K562 (cell line): ENCODE data around the gene TRPM8. TPM values are rescaled to one million over a fixed set of nuclear protein-coding genes. Genes with fewer than 3 reads are reported as not detected.

Experiments used
- ATAC-seq: fragments of 200-7000 bp; cut with Tn5 transposase; 3 replicates; pipeline ENCODE4 v1.9.1; 2020; ENCODE audit warnings: moderate library complexity
- BruUV-seq: library from RNA; stranded (reverse); fragments of 400-500 nt; replicated peaks from 2 replicates; lab custom pipeline; 2021; lab: Mats Ljungman, UMichigan
- CTCF ChIA-PET: fragments of 300-600 bp; formaldehyde crosslinking; extraction: SDS; loops from one replicate; lab custom pipeline; 2021; ENCODE audit warnings: low intra/inter-chr PET ratio; lab: Yijun Ruan, JAX
- POLR2A ChIA-PET: fragments of 300-600, 350-650 bp; sonication (Branson Sonifier 250); formaldehyde crosslinking; extraction: SDS; loops from one replicate; lab custom pipeline; 2021; ENCODE audit warnings: antibody characterized with exemption, inconsistent platforms; lab: Yijun Ruan, JAX
- DNase-seq, 4 experiments: peaks; one replicate each; pipeline versions ENCODE4 v3.0.0 to v3.0.0-alpha.2; 2011 to 2018; ENCODE audit warnings: low spot score in 3 of 4, mixed read lengths in 3 of 4; ENCODE audit errors: extremely low read depth in 1 of 4
- FAIRE-seq: peaks from 2 replicates; lab custom pipeline; 2011; peaks lifted over from hg19 to GRCh38; lab: Jason Lieb, UNC
- H2AFZ ChIP-seq: 2 replicates; pipeline ENCODE4 v1.6.0; 2011; ENCODE audit warnings: low read depth, low read length, control low read depth, inconsistent platforms
- H3K27ac ChIP-seq: fragments of 200-600 bp; 3 replicates; pipeline ENCODE4 v1.8.0; 2011; ENCODE audit warnings: low read depth, mild to moderate bottlenecking, control low read depth, inconsistent platforms, low read length, moderate library complexity, mixed read lengths; ENCODE audit errors: extremely low read depth
- H3K27me3 ChIP-seq, 2 experiments: fragments of 300-600 bp in 1 of 2; 2 replicates in 1 of 2; 3 replicates in 1 of 2; pipeline versions ENCODE4 v1.6.0 to v1.8.0; 2011; ENCODE audit warnings: inconsistent platforms in 2 of 2, low read length in 2 of 2, mild to moderate bottlenecking in 1 of 2, mixed read lengths in 1 of 2, moderate library complexity in 1 of 2; ENCODE audit not compliant: control insufficient read depth in 2 of 2, insufficient read depth in 2 of 2
- H3K36me3 ChIP-seq: fragments of 300-600 bp; 3 replicates; pipeline ENCODE4 v1.8.0; 2011; ENCODE audit warnings: mild to moderate bottlenecking, low read length, inconsistent platforms; ENCODE audit not compliant: control insufficient read depth, insufficient read depth
- H3K4me1 ChIP-seq, 2 experiments: fragments of 200-600 bp in 1 of 2; replicated peaks in 1 of 2; 2 replicates in 1 of 2; 3 replicates in 1 of 2; pipeline versions ENCODE4 v1.5.1 to v1.8.0; 2011; ENCODE audit warnings: inconsistent platforms in 2 of 2, low read length in 2 of 2, mild to moderate bottlenecking in 1 of 2, mixed read lengths in 1 of 2, moderate library complexity in 1 of 2; ENCODE audit not compliant: control insufficient read depth in 2 of 2, insufficient read depth in 2 of 2
- H3K4me2 ChIP-seq: 2 replicates; pipeline ENCODE4 v1.6.1; 2011; ENCODE audit warnings: low read length, control low read depth, inconsistent platforms, mixed read lengths; ENCODE audit not compliant: insufficient read depth
- H3K4me3 ChIP-seq: fragments of 200-600 bp; sonication (generic), shearing (Covaris generic); 2 replicates; pipeline ENCODE4 v1.5.1; 2016; ENCODE audit warnings: control low read depth, inconsistent platforms
- H3K79me2 ChIP-seq: fragments of 200-600 bp; 3 replicates; pipeline ENCODE4 v1.8.0; 2011; ENCODE audit warnings: low read length, inconsistent platforms; ENCODE audit not compliant: control insufficient read depth, insufficient read depth
- H3K9ac ChIP-seq, 2 experiments: 2 replicates each; pipeline versions ENCODE4 v1.6.0 to v1.6.1; 2011; ENCODE audit warnings: low read depth in 2 of 2, low read length in 2 of 2, control low read depth in 1 of 2, inconsistent platforms in 1 of 2, mild to moderate bottlenecking in 1 of 2, mixed read lengths in 1 of 2; ENCODE audit not compliant: insufficient read depth in 1 of 2
- H3K9me1 ChIP-seq: one replicate; pipeline ENCODE4 v1.6.0; 2011; ENCODE audit warnings: inconsistent platforms, mild to moderate bottlenecking, low read length, moderate library complexity; ENCODE audit not compliant: control insufficient read depth, insufficient read depth
- H3K9me3 ChIP-seq: replicated peaks from 2 replicates; pipeline ENCODE4 v1.5.1; 2011; ENCODE audit warnings: low read depth, low read length, inconsistent platforms; ENCODE audit not compliant: control insufficient read depth, insufficient read depth
- H4K20me1 ChIP-seq: replicated peaks from 2 replicates; pipeline ENCODE4 v1.6.1; 2011; ENCODE audit warnings: low read length, inconsistent platforms, mixed read lengths; ENCODE audit not compliant: control insufficient read depth, insufficient read depth
- BRD4 ChIP-seq: fragments of 200-600 bp; sonication (generic); IDR thresholded peaks from 2 replicates; pipeline ENCODE4 v1.6.1; 2017; ENCODE audit warnings: inconsistent platforms
- CCAR2 ChIP-seq: fragments of 200-400 bp; formaldehyde crosslinking; IDR thresholded peaks from 2 replicates; pipeline ENCODE4 v1.6.1; 2017; ENCODE audit warnings: mild to moderate bottlenecking, low read depth, low read length
- GTF2A2 ChIP-seq: IDR thresholded peaks from 2 replicates; pipeline ENCODE4 v1.6.1; 2016; ENCODE audit warnings: mild to moderate bottlenecking, missing genetic modification characterization, missing compliant biosample characterization
- LARP7 ChIP-seq: fragments of 450-650 bp; IDR thresholded peaks from 2 replicates; pipeline ENCODE4 v1.6.1; 2016
- RBM25 ChIP-seq: fragments of 200-400 bp; formaldehyde crosslinking; IDR thresholded peaks from 2 replicates; pipeline ENCODE4 v1.6.1; 2018; ENCODE audit warnings: low read length, low read depth, moderate library complexity; ENCODE audit not compliant: severe bottlenecking
- SFPQ ChIP-seq: fragments of 200-400 bp; formaldehyde crosslinking; IDR thresholded peaks from 2 replicates; pipeline ENCODE4 v1.6.1; 2017; ENCODE audit warnings: mild to moderate bottlenecking, low read depth, low read length, moderate library complexity
- SMARCA5 ChIP-seq: fragments of 450-650 bp; IDR thresholded peaks from 2 replicates; pipeline ENCODE4 v1.6.1; 2016
- SNAPC5 ChIP-seq: fragments of 250-450 bp; sonication (Bioruptor Pico); IDR thresholded peaks from 2 replicates; pipeline ENCODE4 v1.8.0; 2021; ENCODE audit warnings: moderate library complexity, mild to moderate bottlenecking, inconsistent platforms
- ZHX1 ChIP-seq: fragments of 150-350 bp; conservative IDR thresholded peaks from 2 replicates; pipeline ENCODE4 v1.6.1; 2014; ENCODE audit warnings: low read length
- ZNF217 ChIP-seq: sonication (generic); formaldehyde crosslinking; IDR thresholded peaks from 2 replicates; pipeline ENCODE4 v1.8.0; 2022; ENCODE audit warnings: mild to moderate bottlenecking, missing genetic modification reagents
- ZNF740 ChIP-seq, 3 experiments: fragments of 200-800 bp in 1 of 3; sonication (Bioruptor generic) in 1 of 3; sonication (generic) in 1 of 3; formaldehyde crosslinking in 1 of 3; IDR thresholded peaks; 2 replicates each; pipeline versions ENCODE4 v1.6.1 to v1.8.0; 2016 to 2022; ENCODE audit warnings: mild to moderate bottlenecking in 2 of 3, missing compliant biosample characterization in 2 of 3, missing genetic modification characterization in 2 of 3, missing genetic modification reagents in 1 of 3
- ZSCAN32 ChIP-seq: fragments of 450-650 bp; formaldehyde crosslinking; IDR thresholded peaks from 2 replicates; pipeline ENCODE4 v1.4.0; 2020; ENCODE audit warnings: mild to moderate bottlenecking, moderate library complexity
- WGBS: fragments of 100-300 bp; shearing (Covaris generic); methylation state at CpG from one replicate; pipeline ENCODE4 v1.1.6; 2016; ENCODE audit warnings: low coverage, mixed read lengths; ENCODE audit not compliant: insufficient coverage; ENCODE audit errors: missing lambda C conversion rate; 5-methylcytosine and 5-hydroxymethylcytosine counted together
- in situ Hi-C: fragments of 300-500 bp; cut with MboI; formaldehyde crosslinking; loops from 4 replicates; pipeline ENCODE4 v1.15.0; 2018; ENCODE audit warnings: inconsistent platforms, mixed read lengths
- intact Hi-C: fragments of 100-400 bp; cut with micrococcal nuclease; formaldehyde crosslinking; loops from 2 replicates; pipeline ENCODE4 v1.14.2; 2022
- polyA plus RNA-seq, 8 experiments: library from polyadenylated mRNA; depleted of rRNA in 4 of 8; stranded (reverse) in 5 of 8; unstranded in 3 of 8; fragments of >200 nt; fragmentation: Nextera tagmentation in 2 of 8; fragmentation: Illumina TruSeq in 1 of 8; extraction: Ambion mirVana in 2 of 8; extraction: Trizol in 1 of 8; gene quantifications; 2 replicates each; pipeline versions ENCODE4 v1.2.1 to v1.2.3, GENCODE V29; 2011 to 2014; ENCODE audit warnings: inconsistent platforms in 1 of 8, missing spikeins in 1 of 8
- total RNA-seq, 7 experiments: library from RNA; depleted of rRNA in 6 of 7; stranded (reverse); fragments of >200 nt in 6 of 7; fragmentation: Illumina TruSeq in 2 of 7; extraction: Trizol in 2 of 7; gene quantifications; 2 replicates each; pipeline versions ENCODE4 v1.2.1 to v1.2.3, GENCODE V29; 2011 to 2021; ENCODE audit warnings: low replicate concordance in 1 of 7
- TF ChIP-seq, protein P1 (sequence below): sonication (generic); formaldehyde crosslinking; IDR thresholded peaks from 2 replicates; pipeline ENCODE4 v1.8.0; 2022; ENCODE audit warnings: missing genetic modification reagents, mild to moderate bottlenecking, moderate library complexity, borderline replicate concordance

TRPM8 gene
- total and polyA plus RNA-seq, 9 of the 15 experiments (the other 6 are each of a cell fraction or from before 2014, with no cell fraction given) = not detected

- Histone ChIP-seq H2AFZ (no peak overlapping the region), H3K27ac (no peak overlapping the region), H3K4me1 (no peaks in the 10 kb centered on the region), H3K36me3 (no peaks in the 10 kb centered on the region), H3K4me2 (no peak overlapping the region), H3K9me1 (no peaks in the 10 kb centered on the region), H3K4me3 (no peak overlapping the region), H3K27me3 (peaks cover 0 to 12% of the 10 kb centered on the region in 2 experiments; a peak in 2 of 5 replicates), H3K9ac (no peak overlapping the region), H3K9me3 (no peaks in the 10 kb centered on the region), H3K79me2 (no peaks in the 10 kb centered on the region), H4K20me1 (no peaks in the 10 kb centered on the region)
- ATAC-seq (no peak), FAIRE-seq (no peak), DNase-seq (no peak)
- WGBS = under 1% methylated on average over 9 of the region's 9 CpGs
- POLR2A ChIA-PET = no interaction called here
- intact Hi-C loops = no loop called here
- no TSS peak for BruUV-seq
- CTCF ChIA-PET = no interaction called here
- in situ Hi-C loops = no loop called here
- TF ChIP-seq BRD4 (no peak), ZNF217 (CRISPR knock-in tag) (no peak), ZNF740 (CRISPR knock-in tag; IDR thresholded peaks at IDR 0.05) (no peak), ZNF740 (tag; IDR thresholded peaks at IDR 0.05) (no peak), SFPQ (no peak), ZHX1 (no peak), LARP7 (no peak), CCAR2 (no peak), RBM25 (no peak), ZSCAN32 (no peak), SNAPC5 (CRISPR knock-in tag) (no peak), GTF2A2 (tag) (no peak), SMARCA5 (no peak)
- TF ChIP-seq, protein P1, sequence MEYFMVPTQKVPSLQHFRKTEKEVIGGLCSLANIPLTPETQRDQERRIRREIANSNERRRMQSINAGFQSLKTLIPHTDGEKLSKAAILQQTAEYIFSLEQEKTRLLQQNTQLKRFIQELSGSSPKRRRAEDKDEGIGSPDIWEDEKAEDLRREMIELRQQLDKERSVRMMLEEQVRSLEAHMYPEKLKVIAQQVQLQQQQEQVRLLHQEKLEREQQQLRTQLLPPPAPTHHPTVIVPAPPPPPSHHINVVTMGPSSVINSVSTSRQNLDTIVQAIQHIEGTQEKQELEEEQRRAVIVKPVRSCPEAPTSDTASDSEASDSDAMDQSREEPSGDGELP (CRISPR knock-in tag) = no peak
These were observed 64.6 kb downstream of the TRPM8 start for GRCh38 chr2:233981574-233982420.
